Gastroesophageal sphincter (tissue), 4 donors: ENCODE measurements around the gene SGTB. TPM values are rescaled to one million over a fixed set of nuclear protein-coding genes. Genes with fewer than 3 reads are reported as not detected.

ENCODE experiments used
- total RNA-seq, 4 donors: library from RNA; depleted of rRNA; stranded (reverse); fragments of >200 nt; gene quantifications; one replicate each; pipeline ENCODE4 v1.1.0, GENCODE V29; 2016

The SGTB gene
- total RNA-seq, 4 donors from 2014 or later, result 12.1 to 15.2 (median 14.3) TPM

Other genes starting within 250 kb of the SGTB start
- gene ADAMTS6, start 240.2 kb downstream of the SGTB start, total RNA-seq, result 10 to 100 TPM in 2 of 4 donors, 1 to 10 TPM in 2; 2.6 to 25.2 (median 12.3) TPM
- gene CENPK, start 158.9 kb downstream of the SGTB start, total RNA-seq, result under 1 TPM in 2 of 4 donors, not detected in 2; 0.45 to 0.81 TPM
- 10 to 100 TPM; 22.3 to 85.9 (median 46.1) TPM for gene PPWD1, start 158.8 kb downstream of the SGTB start, total RNA-seq
- 10 to 100 TPM; 17.0 to 35.2 (median 20.3) TPM for gene TRIM23, start 97.8 kb downstream of the SGTB start, total RNA-seq
- gene SHLD3, start 97.1 kb downstream of the SGTB start, total RNA-seq, result 1 to 10 TPM; 1.1 to 4.8 (median 3.8) TPM
- 10 to 100 TPM; 17.7 to 31.9 (median 24.3) TPM for gene TRAPPC13, start 97.1 kb downstream of the SGTB start, total RNA-seq
- gene NLN, start 96 bp upstream of the SGTB start, total RNA-seq, result 10 to 100 TPM in 2 of 4 donors, 1 to 10 TPM in 2; 6.5 to 11.5 (median 9.8) TPM
- 10 to 100 TPM; 54.4 to 71.6 (median 62.7) TPM for gene ERBIN, start 204.5 kb upstream of the SGTB start, total RNA-seq